WTC11 (cell line): ENCODE results near the gene SMAD7.

Experiments used
- CTCF ChIP-seq: fragments of 200-600 bp; IDR thresholded peaks from 2 replicates; pipeline ENCODE4 v1.8.0; 2022; ENCODE audit warnings: antibody characterized with exemption
- MAX ChIP-seq: sonication (generic); formaldehyde crosslinking; IDR thresholded peaks from 2 replicates; pipeline ENCODE4 v1.8.0; 2022; ENCODE audit warnings: mild to moderate bottlenecking, missing genetic modification reagents
- TCF7 ChIP-seq: sonication (generic); formaldehyde crosslinking; IDR thresholded peaks from 2 replicates; pipeline ENCODE4 v1.8.0; 2022; ENCODE audit warnings: mild to moderate bottlenecking, low read depth, missing genetic modification reagents, moderate library complexity
- ZBTB21 ChIP-seq: sonication (generic); formaldehyde crosslinking; IDR thresholded peaks from 2 replicates; pipeline ENCODE4 v1.8.1; 2023; ENCODE audit warnings: mild to moderate bottlenecking, missing genetic modification reagents, borderline replicate concordance
- ZNF121 ChIP-seq: sonication (generic); formaldehyde crosslinking; IDR thresholded peaks from 2 replicates; pipeline ENCODE4 v1.8.0; 2023; ENCODE audit warnings: missing genetic modification reagents

- TF ChIP-seq CTCF (no peak), TCF7 (CRISPR knock-in tag) (no peak), ZBTB21 (CRISPR knock-in tag) (no peak), MAX (CRISPR knock-in tag) (no peak), ZNF121 (CRISPR knock-in tag) (no peak)
Observed at GRCh38 chr18:48931680-48932461, 18.9 kb downstream of the SMAD7 start.
